Astrocyte (in vitro differentiated cells and primary cell): ENCODE results near the gene RBPJ. TPM values are rescaled to one million over a fixed set of nuclear protein-coding genes. Genes with fewer than 3 reads are reported as not detected.

Experiments used
- DNase-seq: peaks from one replicate; pipeline ENCODE4 v3.0.0-alpha.2; 2010; ENCODE audit warnings: low read depth
- FAIRE-seq: peaks from 2 replicates; lab custom pipeline; 2011; peaks lifted over from hg19 to GRCh38; lab: Jason Lieb, UNC
- H2AFZ ChIP-seq: 2 replicates; pipeline ENCODE4 v1.6.0; 2012; ENCODE audit warnings: low read depth, low read length, inconsistent platforms
- H3K27ac ChIP-seq: 2 replicates; pipeline ENCODE4 v1.5.1; 2011; ENCODE audit warnings: low read depth, low read length, inconsistent platforms
- H3K27me3 ChIP-seq: 2 replicates; pipeline ENCODE4 v1.6.0; 2011; ENCODE audit warnings: low read length, inconsistent platforms; ENCODE audit not compliant: insufficient read depth
- H3K36me3 ChIP-seq: 2 replicates; pipeline ENCODE4 v1.5.1; 2011; ENCODE audit warnings: low read length, inconsistent platforms; ENCODE audit not compliant: insufficient read depth
- H3K4me1 ChIP-seq: 2 replicates; pipeline ENCODE4 v1.5.1; 2011; ENCODE audit warnings: low read length, inconsistent platforms; ENCODE audit not compliant: insufficient read depth
- H3K4me2 ChIP-seq: 2 replicates; pipeline ENCODE4 v1.6.0; 2012; ENCODE audit warnings: low read length, inconsistent platforms
- H3K4me3 ChIP-seq: 2 replicates; pipeline ENCODE4 v1.5.1; 2011; ENCODE audit warnings: low read depth, mild to moderate bottlenecking, low read length, inconsistent platforms; ENCODE audit not compliant: insufficient read depth
- H3K79me2 ChIP-seq: 2 replicates; pipeline ENCODE4 v1.6.0; 2012; ENCODE audit warnings: mild to moderate bottlenecking, low read length, inconsistent platforms; ENCODE audit not compliant: insufficient read depth
- H3K9ac ChIP-seq: 2 replicates; pipeline ENCODE4 v1.6.0; 2012; ENCODE audit warnings: mild to moderate bottlenecking, low read length, inconsistent platforms
- H3K9me3 ChIP-seq: 2 replicates; pipeline ENCODE4 v1.5.1; 2012; ENCODE audit warnings: low read depth, mild to moderate bottlenecking, low read length, inconsistent platforms; ENCODE audit not compliant: insufficient read depth
- H4K20me1 ChIP-seq: 2 replicates; pipeline ENCODE4 v1.6.0; 2012; ENCODE audit warnings: low read length, inconsistent platforms; ENCODE audit not compliant: insufficient read depth
- H3K27ac Mint-ChIP-seq: one replicate; pipeline ENCODE4 v1.8.0; 2021; ENCODE audit warnings: mild to moderate bottlenecking, mixed read lengths; ENCODE audit not compliant: unreplicated experiment
- H3K27me3 Mint-ChIP-seq: one replicate; pipeline ENCODE4 v1.8.0; 2021; ENCODE audit warnings: low read depth, mixed read lengths; ENCODE audit not compliant: unreplicated experiment
- H3K36me3 Mint-ChIP-seq: one replicate; pipeline ENCODE4 v1.8.0; 2021; ENCODE audit warnings: low read depth, mixed read lengths; ENCODE audit not compliant: unreplicated experiment
- H3K4me1 Mint-ChIP-seq: one replicate; pipeline ENCODE4 v1.8.0; 2021; ENCODE audit warnings: low read depth, mixed read lengths; ENCODE audit not compliant: unreplicated experiment
- H3K4me3 Mint-ChIP-seq: one replicate; pipeline ENCODE4 v1.8.0; 2021; ENCODE audit warnings: mild to moderate bottlenecking, moderate library complexity, mixed read lengths; ENCODE audit not compliant: unreplicated experiment
- H3K9me3 Mint-ChIP-seq: one replicate; pipeline ENCODE4 v1.8.0; 2021; ENCODE audit warnings: mild to moderate bottlenecking, mixed read lengths; ENCODE audit not compliant: unreplicated experiment
- CTCF ChIP-seq: IDR thresholded peaks from 2 replicates; pipeline ENCODE4 v1.5.1; 2011; ENCODE audit warnings: low read depth, mild to moderate bottlenecking, inconsistent platforms, low read length, moderate library complexity; ENCODE audit not compliant: insufficient read depth
- EZH2 ChIP-seq: IDR thresholded peaks from 2 replicates; pipeline ENCODE4 v1.6.1; 2012; ENCODE audit warnings: mild to moderate bottlenecking, low read length, inconsistent platforms; ENCODE audit not compliant: insufficient read depth
- total RNA-seq: library from RNA; stranded (reverse); gene quantifications from 2 replicates; pipeline ENCODE4 v1.2.1, GENCODE V29; 2021

The RBPJ gene
- total RNA-seq, 1 donor from 2014 or later = 96.3 TPM

GRCh38 chr4:26420438-26420837, 99.6 kb downstream of the RBPJ start:
- Mint-ChIP-seq H3K4me3 (no peak overlapping the region), H3K27me3 (no peaks in the 10 kb centered on the region), H3K4me1 (peaks cover 16% of the 10 kb centered on the region), H3K9me3 (no peaks in the 10 kb centered on the region), H3K27ac (no peak overlapping the region), H3K36me3 (peaks cover 18% of the 10 kb centered on the region)
- Histone ChIP-seq H3K4me1 (peaks cover 8% of the 10 kb centered on the region), H3K4me2 (peak overlapping the region; percentile 27), H3K9me3 (no peaks in the 10 kb centered on the region), H4K20me1 (no peaks in the 10 kb centered on the region), H3K36me3 (peaks cover 14% of the 10 kb centered on the region), H3K4me3 (no peak overlapping the region), H3K79me2 (peaks cover 8% of the 10 kb centered on the region), H3K9ac (no peak overlapping the region), H2AFZ (no peak overlapping the region), H3K27ac (peak overlapping the region; percentile 35), H3K27me3 (no peaks in the 10 kb centered on the region)
- DNase-seq (peak; percentile 50), FAIRE-seq (no peak)
- TF ChIP-seq CTCF (no peak), EZH2 (no peak)

- Mint-ChIP-seq H3K4me3 (no peak overlapping the region), H3K27me3 (no peaks in the 10 kb centered on the region), H3K4me1 (peaks cover 16% of the 10 kb centered on the region), H3K9me3 (no peaks in the 10 kb centered on the region), H3K27ac (peak overlapping the region; percentile 75), H3K36me3 (peaks cover 18% of the 10 kb centered on the region)
- Histone ChIP-seq H3K9ac (no peak overlapping the region), H3K27me3 (no peaks in the 10 kb centered on the region), H3K27ac (peak overlapping the region; percentile 35), H3K36me3 (peaks cover 10% of the 10 kb centered on the region), H3K79me2 (peaks cover 8% of the 10 kb centered on the region), H3K4me2 (peak overlapping the region; percentile 27), H2AFZ (no peak overlapping the region), H4K20me1 (no peaks in the 10 kb centered on the region), H3K4me1 (peaks cover 8% of the 10 kb centered on the region), H3K9me3 (no peaks in the 10 kb centered on the region), H3K4me3 (no peak overlapping the region)
- DNase-seq (peak; percentile 51), FAIRE-seq (no peak)
- TF ChIP-seq CTCF (no peak), EZH2 (no peak)
These were observed 100.1 kb downstream of the RBPJ start for GRCh38 chr4:26420913-26421312.

- Mint-ChIP-seq H3K27me3 (no peaks in the 10 kb centered on the region), H3K36me3 (peaks cover 17% of the 10 kb centered on the region), H3K9me3 (no peaks in the 10 kb centered on the region), H3K4me1 (peaks cover 17% of the 10 kb centered on the region), H3K4me3 (no peak overlapping the region), H3K27ac (no peak overlapping the region)
- Histone ChIP-seq H3K27me3 (no peaks in the 10 kb centered on the region), H3K4me2 (no peak overlapping the region), H3K79me2 (peaks cover 3% of the 10 kb centered on the region), H3K4me1 (peaks cover 8% of the 10 kb centered on the region), H3K4me3 (no peak overlapping the region), H4K20me1 (no peaks in the 10 kb centered on the region), H3K9ac (no peak overlapping the region), H3K36me3 (peaks cover 18% of the 10 kb centered on the region), H2AFZ (no peak overlapping the region), H3K27ac (no peak overlapping the region), H3K9me3 (no peaks in the 10 kb centered on the region)
- TF ChIP-seq EZH2 (no peak), CTCF (no peak)
- FAIRE-seq (no peak), DNase-seq (peak; percentile 12)
These were observed 103.3 kb downstream of the RBPJ start for GRCh38 chr4:26424153-26424552.
